Glomerular endothelial cell (primary cell): Measurements from ENCODE around the gene FDXR. TPM values are rescaled to one million over a fixed set of nuclear protein-coding genes. Genes with fewer than 3 reads are reported as not detected.

Experiments
- DNase-seq: peaks from one replicate; pipeline ENCODE4 v3.0.0-alpha.2; 2011; ENCODE audit warnings: low read depth, low spot score; ENCODE audit errors: extremely low read depth
- total RNA-seq: library from RNA; depleted of rRNA; stranded (reverse); fragments of >200 nt; gene quantifications from 2 replicates; pipeline ENCODE4 v1.2.3, GENCODE V29; 2015

The FDXR gene
- total RNA-seq, 1 donor from 2014 or later, result 38.6 TPM

GRCh38 chr17:74859459-74860228 is 13.2 kb downstream of the FDXR start, which contains the start of gene GRIN2C:
Gene GRIN2C (minus strand): TSS chr17:74859885. CDS start chr17:74855092, 4,793 bp downstream.
- no peak for DNase-seq

- no peak for DNase-seq
Observed at GRCh38 chr17:74858672-74859458, 13.9 kb downstream of the FDXR start.

GRCh38 chr17:74857191-74857590 is 15.6 kb downstream of the FDXR start:
- no peak for DNase-seq

- no peak for DNase-seq
Observed at GRCh38 chr17:74856112-74856511, 16.7 kb downstream of the FDXR start.

GRCh38 chr17:74855323-74855722 is 17.5 kb downstream of the FDXR start:
- DNase-seq, result no peak

- no peak for DNase-seq
Observed at GRCh38 chr17:74854792-74855191, 18.0 kb downstream of the FDXR start.

- no peak for DNase-seq
Observed at GRCh38 chr17:74853669-74854068, 19.1 kb downstream of the FDXR start.

GRCh38 chr17:74853048-74853397 is 19.8 kb downstream of the FDXR start:
- DNase-seq, result no peak

GRCh38 chr17:74852237-74853047 is 20.4 kb downstream of the FDXR start:
- DNase-seq, result no peak

GRCh38 chr17:74851612-74852236 is 21.1 kb downstream of the FDXR start:
- no peak for DNase-seq

GRCh38 chr17:74850914-74851313 is 21.9 kb downstream of the FDXR start:
- no peak for DNase-seq

GRCh38 chr17:74850310-74850709 is 22.5 kb downstream of the FDXR start:
- no peak for DNase-seq

- DNase-seq, result no peak
Observed at GRCh38 chr17:74848656-74849399, 24.0 kb downstream of the FDXR start.

GRCh38 chr17:74846621-74847020 is 26.2 kb downstream of the FDXR start:
- DNase-seq, result no peak

- DNase-seq, result no peak
Observed at GRCh38 chr17:74843352-74843627, 29.5 kb downstream of the FDXR start.

- no peak for DNase-seq
Observed at GRCh38 chr17:74842599-74843351, 30.0 kb downstream of the FDXR start.

GRCh38 chr17:74842146-74842598 is 30.6 kb downstream of the FDXR start:
- DNase-seq, result no peak

- DNase-seq, result no peak
Observed at GRCh38 chr17:74840989-74841666, 31.7 kb downstream of the FDXR start.
